ACHN (cell line): ENCODE measurements around the gene ARHGAP26.

Experiments
- DNase-seq: peaks from one replicate; pipeline ENCODE4 v3.0.0-alpha.2; 2015
- in situ Hi-C: cut with HindIII; loops from 2 replicates; pipeline ENCODE4 v1.10.0; 2017; ENCODE audit warnings: low sequenced_read_pairs, low pct_ligation_motif_present, low pct_unique_long_range_greater_than_20kb

The ARHGAP26 gene, protein sequence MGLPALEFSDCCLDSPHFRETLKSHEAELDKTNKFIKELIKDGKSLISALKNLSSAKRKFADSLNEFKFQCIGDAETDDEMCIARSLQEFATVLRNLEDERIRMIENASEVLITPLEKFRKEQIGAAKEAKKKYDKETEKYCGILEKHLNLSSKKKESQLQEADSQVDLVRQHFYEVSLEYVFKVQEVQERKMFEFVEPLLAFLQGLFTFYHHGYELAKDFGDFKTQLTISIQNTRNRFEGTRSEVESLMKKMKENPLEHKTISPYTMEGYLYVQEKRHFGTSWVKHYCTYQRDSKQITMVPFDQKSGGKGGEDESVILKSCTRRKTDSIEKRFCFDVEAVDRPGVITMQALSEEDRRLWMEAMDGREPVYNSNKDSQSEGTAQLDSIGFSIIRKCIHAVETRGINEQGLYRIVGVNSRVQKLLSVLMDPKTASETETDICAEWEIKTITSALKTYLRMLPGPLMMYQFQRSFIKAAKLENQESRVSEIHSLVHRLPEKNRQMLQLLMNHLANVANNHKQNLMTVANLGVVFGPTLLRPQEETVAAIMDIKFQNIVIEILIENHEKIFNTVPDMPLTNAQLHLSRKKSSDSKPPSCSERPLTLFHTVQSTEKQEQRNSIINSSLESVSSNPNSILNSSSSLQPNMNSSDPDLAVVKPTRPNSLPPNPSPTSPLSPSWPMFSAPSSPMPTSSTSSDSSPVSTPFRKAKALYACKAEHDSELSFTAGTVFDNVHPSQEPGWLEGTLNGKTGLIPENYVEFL

DNA sequence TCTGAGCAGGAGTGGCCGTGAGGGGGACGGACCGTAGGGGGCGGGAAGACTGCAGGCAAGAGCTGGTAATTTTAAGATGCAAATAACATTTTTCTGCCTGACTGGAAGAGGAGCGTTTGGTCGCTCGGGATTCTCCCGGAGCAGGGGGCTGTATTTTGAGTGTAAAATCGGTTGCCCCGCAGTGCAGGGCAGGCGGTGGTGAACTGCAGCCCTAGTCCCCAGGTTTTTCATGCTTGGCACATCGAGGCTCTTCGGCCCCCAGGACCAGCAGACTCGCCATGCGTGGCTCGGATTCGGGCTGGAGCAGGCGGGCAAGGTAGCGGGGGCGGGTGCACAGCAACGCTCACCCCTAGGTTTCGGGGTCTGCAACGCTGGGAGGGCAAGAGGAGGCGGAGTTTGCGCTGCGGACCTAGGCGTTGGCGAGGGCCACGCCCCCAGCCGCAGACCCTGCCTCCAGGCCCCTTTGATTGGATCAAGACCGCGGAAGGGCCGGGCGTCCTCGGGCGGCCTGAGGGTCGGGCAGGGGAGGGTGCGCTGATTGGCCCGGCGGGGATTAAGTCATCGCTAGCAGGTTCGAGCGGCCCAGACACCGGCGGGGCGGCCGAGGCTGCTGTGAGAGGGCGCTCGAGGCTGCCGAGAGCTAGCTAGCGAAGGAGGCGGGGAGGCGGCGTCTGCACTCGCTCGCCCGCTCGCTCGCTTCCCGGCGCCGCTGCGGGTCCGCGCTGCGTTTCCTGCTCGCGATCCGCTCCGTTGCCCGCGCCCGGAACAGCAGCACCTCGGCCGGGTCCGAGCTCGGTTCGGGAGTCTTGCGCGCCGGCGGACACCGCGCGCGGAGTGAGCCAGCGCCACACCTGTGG is at the start of gene ARHGAP26:
ARHGAP26 (plus strand) TSS at position 585 of the 857 bp plus-strand sequence. CDS start 385 bp downstream, outside the sequence.
- DNase-seq: peak; percentile 94
- in situ Hi-C loops: no loop called here

- in situ Hi-C loops: no loop called here
- no peak for DNase-seq
Measured at GRCh38 chr5:142720641-142721271, 49.4 kb upstream of the ARHGAP26 start.

DNA sequence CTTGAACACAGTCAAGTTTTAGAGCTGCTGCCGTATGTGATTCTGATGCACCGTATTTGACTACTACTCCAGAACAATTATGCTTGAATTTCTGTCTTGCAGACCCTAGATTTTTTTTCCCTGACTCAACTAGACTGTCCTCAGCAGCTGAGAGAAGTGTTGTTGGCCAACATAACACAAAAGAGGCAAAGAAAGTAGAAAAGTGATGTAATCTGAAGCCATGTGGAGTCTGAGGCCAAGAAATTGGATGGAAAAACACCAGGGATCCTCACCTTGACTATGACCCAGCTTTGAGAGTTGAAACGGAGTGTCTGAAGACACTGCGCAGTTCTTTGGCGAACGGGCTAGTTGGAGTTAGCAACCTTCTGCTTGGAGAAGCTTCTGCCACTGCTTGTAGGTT is 48.0 kb upstream of the ARHGAP26 start:
- DNase-seq: no peak
- in situ Hi-C loops: no loop called here

GRCh38 chr5:142722896-142723295 is 47.3 kb upstream of the ARHGAP26 start:
- DNase-seq: no peak
- in situ Hi-C loops: no loop called here

GRCh38 chr5:142724821-142725220 is 45.4 kb upstream of the ARHGAP26 start:
- in situ Hi-C loops: loop anchor here (25.0 kb wide), 1 partner anchor 162 kb away; no protein-coding TSS in a partner anchor

DNA sequence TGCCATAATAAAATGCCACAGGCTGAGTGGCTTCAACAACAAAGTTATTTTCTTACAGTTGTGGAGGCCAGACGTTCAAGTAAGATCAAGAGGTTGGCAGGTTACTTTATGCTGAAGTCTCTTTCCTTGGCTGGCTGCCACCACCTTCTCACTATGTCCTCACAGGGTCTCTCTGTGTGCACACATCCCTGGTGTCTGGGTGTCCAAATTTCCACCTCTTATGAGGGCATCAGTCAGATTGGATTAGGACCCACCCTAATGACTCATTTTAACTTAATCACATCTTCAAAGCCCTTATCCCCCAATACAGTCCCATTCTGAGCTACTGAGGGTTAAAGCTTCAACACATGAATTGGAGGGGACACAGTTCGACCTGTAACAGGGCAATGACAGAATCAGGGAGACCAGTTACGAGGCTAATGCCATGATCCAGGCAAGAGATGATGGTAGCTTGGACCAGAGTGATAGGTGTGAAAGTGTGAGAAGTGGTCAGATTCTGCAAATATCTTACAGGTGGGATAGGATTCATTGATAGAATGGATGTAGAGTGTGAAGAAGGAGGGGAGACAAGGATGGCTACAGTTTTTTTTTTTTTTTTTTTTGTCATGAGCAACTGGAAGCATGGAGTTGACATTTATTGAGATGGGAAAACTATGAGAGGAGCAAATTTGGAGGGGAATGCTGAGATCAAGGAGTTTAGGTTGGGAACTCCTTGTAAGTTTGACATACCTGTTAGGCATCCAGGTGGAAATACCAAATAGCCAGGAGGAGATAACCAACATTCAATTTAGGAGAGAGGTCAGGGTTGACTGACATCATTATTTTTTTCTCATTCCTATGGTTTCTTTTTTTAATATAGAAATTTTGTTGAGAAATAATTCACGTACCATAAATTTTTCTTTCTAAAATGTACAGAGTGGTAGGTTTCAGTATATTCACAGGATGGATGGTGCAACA is 44.7 kb upstream of the ARHGAP26 start:
- in situ Hi-C loops: loop anchor here (25.0 kb wide), 1 partner anchor 162 kb away; no protein-coding TSS in a partner anchor
- no peak for DNase-seq

More at GRCh38 chr5:142724821-142725220, 45.4 kb upstream of the ARHGAP26 start:
- DNase-seq: no peak

DNA sequence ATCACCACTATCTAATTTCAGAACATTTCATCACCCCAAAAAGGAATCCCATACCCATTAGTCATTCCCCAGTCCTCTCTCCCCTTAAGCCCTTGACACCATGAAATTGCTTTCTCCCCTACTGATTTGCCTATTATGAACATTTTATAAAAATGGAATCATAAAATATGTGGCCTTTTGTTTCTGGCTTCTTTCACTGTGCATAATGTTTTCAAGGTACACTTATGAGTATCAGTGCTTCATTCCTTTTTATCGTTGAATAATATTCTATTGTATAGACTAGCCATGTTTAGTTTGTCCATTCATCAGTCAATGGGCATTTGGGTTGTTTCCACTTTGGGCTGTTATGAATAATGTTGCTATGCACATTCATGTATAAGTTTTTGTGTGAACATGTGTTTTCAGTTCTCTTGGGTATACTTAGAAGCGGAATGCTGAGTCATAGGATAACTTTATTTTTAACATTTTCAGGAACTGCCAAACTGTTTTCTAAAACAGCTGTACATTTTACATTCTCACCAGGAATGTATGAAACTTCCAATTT is 43.9 kb upstream of the ARHGAP26 start:
- DNase-seq: no peak
- in situ Hi-C loops: loop anchor here (25.0 kb wide), 1 partner anchor 161 kb away; no protein-coding TSS in a partner anchor

DNA sequence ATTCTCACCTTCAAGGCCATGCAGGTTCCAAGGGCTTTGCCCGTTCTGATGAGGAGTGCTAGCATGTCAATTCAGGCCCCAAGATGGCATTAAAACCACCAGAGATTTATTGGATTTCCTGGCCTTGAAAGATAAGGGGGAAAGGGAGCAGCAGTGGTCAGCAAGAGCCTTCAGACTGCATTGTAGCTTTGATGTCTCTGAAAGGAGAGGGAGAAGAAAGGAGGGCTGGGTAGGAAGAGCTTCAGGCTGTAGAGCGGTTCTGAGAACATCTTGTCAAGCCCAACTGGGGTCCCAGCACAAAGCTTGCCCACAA is 42.5 kb upstream of the ARHGAP26 start:
- in situ Hi-C loops: loop anchor here (25.0 kb wide), 1 partner anchor 160 kb away; no protein-coding TSS in a partner anchor
- DNase-seq: no peak

DNA sequence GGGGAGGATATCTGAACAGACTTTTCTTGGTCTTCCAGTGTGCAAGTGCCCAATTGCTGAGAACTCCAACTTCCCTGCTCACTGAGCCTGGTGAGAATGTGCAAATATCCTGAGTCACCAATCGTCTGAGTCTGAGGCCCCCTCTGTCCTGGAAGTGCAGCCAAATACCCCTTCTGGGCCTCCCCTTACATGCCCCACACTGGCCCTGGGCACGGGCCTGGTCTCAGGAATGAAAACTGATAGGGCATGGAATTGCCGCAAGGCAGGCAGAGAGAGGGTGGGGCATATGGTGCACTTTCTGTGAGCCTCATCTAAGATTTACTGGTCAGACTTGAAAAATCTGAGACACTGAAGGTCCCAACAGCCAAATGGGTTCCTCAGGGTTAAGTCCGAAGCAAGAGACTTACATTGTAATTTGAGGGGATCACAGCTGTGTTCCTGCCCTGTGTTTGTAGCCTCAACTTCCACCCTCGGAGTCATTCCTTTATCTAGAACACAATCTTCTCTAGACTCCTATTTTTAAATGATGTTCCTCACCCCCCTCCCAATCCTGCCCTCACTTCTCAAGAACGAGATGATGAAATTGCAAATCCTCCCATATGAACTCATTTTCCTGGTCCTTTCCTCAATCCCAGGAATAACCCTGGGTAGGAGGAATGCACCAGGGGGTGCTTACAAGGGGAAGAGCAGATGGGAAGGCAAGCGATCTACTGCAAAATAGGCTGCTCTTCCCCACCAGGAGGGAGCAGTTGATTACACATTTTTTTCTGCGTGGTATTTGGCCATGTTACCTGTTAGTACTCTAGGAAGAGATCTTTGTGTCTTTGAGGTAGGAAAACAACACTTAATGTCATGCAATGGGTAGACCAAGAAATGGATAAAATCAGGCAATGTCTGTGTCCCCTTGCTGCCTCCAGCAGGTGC is 34.6 kb upstream of the ARHGAP26 start:
- DNase-seq: no peak
- in situ Hi-C loops: loop anchor here (25.0 kb wide), 1 partner anchor 152 kb away; no protein-coding TSS in a partner anchor

DNA sequence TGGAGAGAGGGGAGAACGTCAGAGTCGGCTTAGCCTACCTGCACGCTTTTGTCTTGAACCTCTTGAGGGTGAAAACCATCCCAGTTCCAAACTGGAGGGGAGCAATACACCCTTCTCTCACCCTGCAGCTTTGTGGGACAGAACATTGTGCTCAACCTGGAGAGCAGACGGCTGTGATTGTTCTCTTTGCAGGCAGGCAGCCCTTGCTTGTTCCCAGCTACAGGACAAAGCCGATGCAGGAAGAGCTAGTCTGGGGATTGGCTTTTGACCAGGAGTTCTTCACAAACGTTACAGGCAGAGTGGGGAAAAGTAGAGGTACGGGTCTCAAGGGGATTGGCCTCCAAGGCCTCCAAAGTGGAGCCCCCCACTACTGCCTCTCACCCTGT is 33.9 kb upstream of the ARHGAP26 start:
- no peak for DNase-seq
- in situ Hi-C loops: loop anchor here (25.0 kb wide), 1 partner anchor 151 kb away; no protein-coding TSS in a partner anchor

DNA sequence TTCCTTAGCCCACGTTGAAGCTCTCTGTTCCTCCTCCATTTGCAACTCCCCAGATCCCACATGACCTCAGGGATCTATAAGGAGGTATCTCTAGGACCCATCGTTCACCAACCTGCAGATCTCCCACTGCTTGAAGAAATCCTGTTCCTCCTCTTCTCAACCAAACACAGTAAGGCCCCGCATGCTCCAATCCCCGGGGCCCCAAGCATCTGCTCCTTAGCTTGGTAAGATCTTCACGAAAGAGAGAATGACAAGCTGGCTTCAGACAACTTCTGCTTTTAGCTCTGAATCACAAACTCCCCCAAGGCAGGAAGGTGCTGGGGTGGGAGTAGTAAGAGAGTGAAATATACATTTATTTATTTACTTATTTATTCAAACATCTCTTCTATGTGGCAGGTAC is 33.0 kb upstream of the ARHGAP26 start:
- in situ Hi-C loops: loop anchor here (25.0 kb wide), 1 partner anchor 150 kb away; no protein-coding TSS in a partner anchor
- no peak for DNase-seq

GRCh38 chr5:142740474-142741242 is 29.5 kb upstream of the ARHGAP26 start:
- DNase-seq: no peak
- in situ Hi-C loops: loop anchor here (25.0 kb wide), 1 partner anchor 147 kb away; no protein-coding TSS in a partner anchor

- in situ Hi-C loops: loop anchor here (25.0 kb wide), 1 partner anchor 143 kb away; no protein-coding TSS in a partner anchor
Measured at GRCh38 chr5:142743592-142744441, 26.4 kb upstream of the ARHGAP26 start.

DNA sequence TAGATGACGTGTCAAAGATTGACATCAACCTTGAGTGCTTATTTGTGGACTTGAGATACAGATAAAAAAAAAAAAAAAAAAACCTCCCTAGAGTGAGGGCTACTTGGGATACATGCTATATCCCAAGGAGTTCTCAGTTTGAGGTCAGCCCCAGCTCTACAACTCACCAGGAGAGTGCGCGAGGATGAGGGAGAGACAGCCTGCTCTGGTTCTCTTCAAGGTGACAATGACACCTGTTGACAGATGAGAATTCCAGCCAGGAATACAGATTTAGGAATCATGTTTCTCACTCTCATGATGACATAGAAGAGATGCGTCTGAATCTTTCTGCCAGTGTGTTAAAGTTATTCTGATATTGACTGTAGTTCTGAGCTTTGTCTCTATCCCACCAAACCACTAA is 24.9 kb upstream of the ARHGAP26 start:
- no peak for DNase-seq
- in situ Hi-C loops: loop anchor here (25.0 kb wide), 1 partner anchor 142 kb away; no protein-coding TSS in a partner anchor

More at GRCh38 chr5:142743592-142744441, 26.4 kb upstream of the ARHGAP26 start:
- DNase-seq: no peak
